Mesothelial cell of epicardium (in vitro differentiated cells): ENCODE measurements around the gene MYOZ3. TPM values are rescaled to one million over a fixed set of nuclear protein-coding genes. Genes with fewer than 3 reads are reported as not detected.

ENCODE experiments used
- DNase-seq, 2 experiments: peaks; one replicate each; pipeline ENCODE4 v3.0.0; 2021; ENCODE audit warnings: low spot score in 2 of 2; ENCODE audit not compliant: unreplicated experiment in 2 of 2
- H3K27ac Mint-ChIP-seq: 2 replicates; pipeline ENCODE4 v1.8.0; 2021; ENCODE audit warnings: mixed read lengths
- H3K27me3 Mint-ChIP-seq: 2 replicates; pipeline ENCODE4 v1.8.0; 2021; ENCODE audit warnings: low read depth, mixed read lengths
- H3K36me3 Mint-ChIP-seq: 2 replicates; pipeline ENCODE4 v1.8.0; 2021; ENCODE audit warnings: mixed read lengths
- H3K4me1 Mint-ChIP-seq: 2 replicates; pipeline ENCODE4 v1.8.0; 2021; ENCODE audit warnings: mixed read lengths
- H3K4me3 Mint-ChIP-seq: 2 replicates; pipeline ENCODE4 v1.8.0; 2021; ENCODE audit warnings: mild to moderate bottlenecking, moderate library complexity, mixed read lengths
- H3K9me3 Mint-ChIP-seq: 2 replicates; pipeline ENCODE4 v1.8.0; 2021; ENCODE audit warnings: mixed read lengths
- CTCF ChIP-seq: fragments of 200-600 bp; sonication (generic); IDR thresholded peaks from one replicate; pipeline ENCODE4 v1.5.0; 2021; ENCODE audit warnings: antibody characterized with exemption; ENCODE audit not compliant: unreplicated experiment
- total RNA-seq: library from RNA; stranded (reverse); gene quantifications from 3 replicates; pipeline ENCODE4 v1.2.1, GENCODE V29; 2021

The MYOZ3 gene
- total RNA-seq, 1 donor from 2014 or later = 8.5 TPM

DNA sequence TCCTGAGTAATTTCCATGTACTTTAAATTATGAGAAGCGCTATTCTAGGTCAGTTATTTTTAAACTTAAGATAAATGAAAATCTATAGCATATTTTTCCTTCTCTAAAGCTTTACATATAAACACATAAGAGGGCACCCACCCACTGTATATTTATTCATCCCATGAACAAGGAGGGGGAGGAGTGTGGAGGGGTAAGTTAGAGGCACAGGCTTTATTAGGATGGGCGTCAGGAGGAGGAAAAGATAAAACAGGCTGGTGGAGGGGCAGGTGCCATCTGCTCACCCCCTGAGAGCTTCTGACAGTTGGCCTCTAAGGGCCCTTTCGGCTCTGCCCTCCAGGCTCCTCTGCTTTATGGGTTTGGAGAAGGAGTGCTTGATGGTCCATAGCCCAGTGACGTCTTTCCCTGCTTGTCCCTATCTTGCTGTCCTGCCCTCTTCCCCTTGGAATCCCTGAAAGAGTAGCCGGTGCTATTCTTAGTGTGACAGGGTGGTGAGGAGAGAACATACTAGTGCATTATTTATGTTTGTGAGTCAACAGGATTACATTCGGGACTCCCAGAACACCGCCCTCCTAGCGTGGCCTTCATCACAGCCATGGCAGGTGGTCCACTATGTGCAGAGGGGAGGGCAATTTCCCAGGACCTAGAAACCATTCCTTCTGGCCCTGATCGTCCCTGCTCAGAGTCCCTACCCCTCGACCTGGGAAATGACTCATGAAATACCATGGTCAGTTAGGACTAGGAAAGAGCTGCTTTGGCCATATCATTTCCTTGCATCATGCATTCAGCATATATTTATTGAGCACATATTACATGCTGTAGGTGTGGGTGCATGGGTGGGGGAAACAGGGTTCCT, 28.5 kb upstream of the MYOZ3 start:
- no peak for DNase-seq
- H3K4me3 Mint-ChIP-seq = no peak overlapping the region
- H3K4me1 Mint-ChIP-seq = peaks cover 44% of the 10 kb centered on the region
- H3K27me3 Mint-ChIP-seq = no peaks in the 10 kb centered on the region
- H3K9me3 Mint-ChIP-seq = no peaks in the 10 kb centered on the region
- TF ChIP-seq CTCF = no peak
- H3K36me3 Mint-ChIP-seq = no peaks in the 10 kb centered on the region
- no peak overlapping the region for H3K27ac Mint-ChIP-seq

DNA sequence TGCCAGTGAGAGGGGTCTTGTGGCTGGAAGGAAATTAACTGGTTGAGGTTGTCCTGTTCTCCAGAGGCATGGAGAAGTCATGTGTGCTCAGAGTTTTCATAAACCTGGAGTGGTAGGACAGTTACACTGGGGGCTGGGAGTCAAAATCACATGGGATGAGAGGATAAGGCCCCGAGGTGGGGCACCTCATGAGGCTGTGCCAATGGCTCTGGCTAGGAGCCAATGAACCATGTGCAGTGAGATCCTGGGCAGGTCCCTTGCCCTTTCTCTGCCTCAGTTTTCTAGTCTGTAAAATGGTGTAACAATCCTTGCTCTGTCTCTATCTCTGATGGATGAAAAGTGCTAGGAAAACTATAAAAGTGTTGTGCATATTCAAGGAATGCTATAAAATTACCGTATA, 27.6 kb upstream of the MYOZ3 start:
- no peaks in the 10 kb centered on the region for H3K27me3 Mint-ChIP-seq
- H3K36me3 Mint-ChIP-seq = no peaks in the 10 kb centered on the region
- no peaks in the 10 kb centered on the region for H3K9me3 Mint-ChIP-seq
- TF ChIP-seq CTCF = no peak
- peak overlapping the region; percentile 11 for H3K27ac Mint-ChIP-seq
- peaks cover 44% of the 10 kb centered on the region for H3K4me1 Mint-ChIP-seq
- H3K4me3 Mint-ChIP-seq = no peak overlapping the region
- no peak for DNase-seq

DNA sequence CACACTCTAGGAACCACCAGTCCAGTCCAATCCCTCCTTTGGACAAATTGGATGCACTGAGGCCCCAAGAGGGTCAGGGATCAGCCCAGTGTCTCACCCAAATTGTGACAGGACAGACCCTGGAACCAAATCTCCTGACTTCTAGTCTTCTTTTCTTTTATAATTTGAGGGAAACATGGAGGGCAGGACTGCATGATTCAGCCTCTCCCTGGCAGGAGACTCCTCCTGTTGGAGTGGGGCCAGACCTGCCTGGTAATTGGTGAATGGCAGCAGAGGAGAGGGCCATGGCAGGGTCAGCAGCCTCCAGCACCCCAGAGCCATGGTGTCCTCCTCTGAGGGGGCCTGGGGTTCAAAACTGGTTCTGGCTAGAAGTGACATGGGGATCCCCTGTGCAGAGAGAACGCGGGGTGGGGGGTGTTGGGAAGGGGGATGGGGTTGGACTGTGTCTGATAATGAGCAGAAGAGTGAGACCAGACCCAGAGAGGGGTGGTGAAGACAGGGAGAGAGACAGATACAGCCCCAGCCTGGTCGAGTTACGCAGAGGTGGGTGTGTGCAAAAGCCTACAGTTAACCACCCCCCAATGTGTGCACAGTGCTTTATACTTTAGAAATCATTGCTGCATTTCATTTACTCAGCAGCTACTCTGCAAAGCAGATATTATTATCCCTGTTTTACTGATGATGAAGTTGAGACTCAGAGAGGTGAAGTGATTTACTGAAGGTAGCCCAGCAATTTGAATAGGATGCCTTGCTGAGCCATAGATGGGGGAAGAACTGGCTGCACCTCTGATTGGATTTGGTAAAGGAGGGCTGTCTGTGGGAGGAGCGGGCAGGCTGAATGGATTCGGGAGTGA, 24.4 kb upstream of the MYOZ3 start:
- Mint-ChIP-seq H3K27ac (peak overlapping the region; percentile 95), H3K4me3 (no peak overlapping the region), H3K4me1 (peaks cover 65% of the 10 kb centered on the region), H3K36me3 (no peaks in the 10 kb centered on the region), H3K9me3 (no peaks in the 10 kb centered on the region), H3K27me3 (no peaks in the 10 kb centered on the region)
- TF ChIP-seq CTCF = no peak
- DNase-seq = no peak

DNA sequence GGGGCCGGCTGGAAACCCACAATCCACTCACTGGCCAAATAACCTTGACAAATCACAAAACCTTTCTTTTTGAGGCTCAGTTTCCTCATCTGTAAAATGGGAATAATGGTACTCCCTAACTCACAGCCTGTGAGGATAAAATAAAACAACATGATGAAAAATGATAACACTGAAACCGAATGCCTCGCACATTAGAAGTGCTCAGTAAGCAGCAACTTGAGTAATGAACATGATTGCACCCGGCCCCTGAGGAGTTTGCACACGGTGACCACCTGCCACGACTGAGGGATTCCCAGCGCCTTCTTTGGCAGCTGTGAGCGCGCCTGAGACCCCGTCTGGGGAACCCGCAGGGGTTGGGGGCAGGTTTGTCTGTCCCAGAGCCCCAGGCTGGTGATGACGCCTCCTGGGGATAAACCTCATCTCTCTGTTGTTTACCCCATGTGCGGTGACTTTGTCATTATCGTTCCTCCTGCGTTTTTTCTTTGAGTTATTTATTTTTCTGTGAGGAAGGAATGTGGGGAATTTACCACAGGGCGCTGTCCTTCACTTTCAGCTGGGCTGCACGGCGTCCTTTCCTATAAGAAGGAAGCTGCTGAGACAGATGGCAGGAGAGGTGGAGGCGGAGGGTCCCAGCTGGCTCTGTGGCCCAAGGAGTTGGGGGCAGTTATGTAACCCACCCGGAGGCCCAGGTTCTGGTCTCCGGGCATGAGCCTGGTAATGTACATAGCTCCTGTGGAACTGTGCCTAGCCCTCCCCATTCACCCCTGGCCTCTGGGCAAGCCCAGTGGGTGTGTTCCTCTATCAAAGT, 23.6 kb upstream of the MYOZ3 start:
- Mint-ChIP-seq H3K4me1 (peaks cover 73% of the 10 kb centered on the region), H3K36me3 (no peaks in the 10 kb centered on the region), H3K4me3 (peak overlapping the region; percentile 38), H3K9me3 (no peaks in the 10 kb centered on the region), H3K27ac (peak overlapping the region; percentile 95), H3K27me3 (no peaks in the 10 kb centered on the region)
- TF ChIP-seq CTCF = no peak
- peak in 1 of 2 experiments; percentile 62 for DNase-seq

GRCh38 chr5:150638053-150638444, 23.0 kb upstream of the MYOZ3 start:
- no peak for TF ChIP-seq CTCF
- no peak overlapping the region for H3K4me3 Mint-ChIP-seq
- H3K27ac Mint-ChIP-seq = peak overlapping the region; percentile 95
- DNase-seq = no peak
- H3K36me3 Mint-ChIP-seq = no peaks in the 10 kb centered on the region
- peaks cover 79% of the 10 kb centered on the region for H3K4me1 Mint-ChIP-seq
- H3K9me3 Mint-ChIP-seq = no peaks in the 10 kb centered on the region
- no peaks in the 10 kb centered on the region for H3K27me3 Mint-ChIP-seq
